ENCODE measurements around the gene TMEM117.
"Not testable (repeated sequence)": the region's sequence is repeated elsewhere in the genome, so short reads cannot be mapped to it uniquely, and the experiment has no call there.

Gene TMEM117

GRCh38 chr12:44370982-44371381 lies 535.1 kb downstream of the TMEM117 start:
- Histone ChIP-seq H3K79me2 (ENCODE audit: low read length) (no peaks in the 10 kb centered on the region), H3K4me2 (ENCODE audit: low read length) (no peak overlapping the region), H3K27ac (ENCODE audit: low read length) (no peak overlapping the region), H3K27me3 (ENCODE audit: low read depth, low read length) (no peaks in the 10 kb centered on the region), H3K4me1 (ENCODE audit: low read length) (no peaks in the 10 kb centered on the region), H3K9ac (ENCODE audit: low read length) (no peak overlapping the region), H3K9me3 (ENCODE audit: insufficient read depth, low read length) (no peaks in the 10 kb centered on the region), H3K36me3 (replicated peaks; ENCODE audit: low read depth, low read length) (no peaks in the 10 kb centered on the region), H2AFZ (ENCODE audit: low read depth, low read length) (no peak overlapping the region), H3K4me3 (ENCODE audit: low read length) (no peak overlapping the region), H4K20me1 (ENCODE audit: insufficient read depth, low read length) (no peaks in the 10 kb centered on the region)
- no peak for TF ChIP-seq EZH2phosphoT487 (IDR thresholded peaks at IDR 0.05; ENCODE audit: low read depth)
- TF ChIP-seq, protein P1, sequence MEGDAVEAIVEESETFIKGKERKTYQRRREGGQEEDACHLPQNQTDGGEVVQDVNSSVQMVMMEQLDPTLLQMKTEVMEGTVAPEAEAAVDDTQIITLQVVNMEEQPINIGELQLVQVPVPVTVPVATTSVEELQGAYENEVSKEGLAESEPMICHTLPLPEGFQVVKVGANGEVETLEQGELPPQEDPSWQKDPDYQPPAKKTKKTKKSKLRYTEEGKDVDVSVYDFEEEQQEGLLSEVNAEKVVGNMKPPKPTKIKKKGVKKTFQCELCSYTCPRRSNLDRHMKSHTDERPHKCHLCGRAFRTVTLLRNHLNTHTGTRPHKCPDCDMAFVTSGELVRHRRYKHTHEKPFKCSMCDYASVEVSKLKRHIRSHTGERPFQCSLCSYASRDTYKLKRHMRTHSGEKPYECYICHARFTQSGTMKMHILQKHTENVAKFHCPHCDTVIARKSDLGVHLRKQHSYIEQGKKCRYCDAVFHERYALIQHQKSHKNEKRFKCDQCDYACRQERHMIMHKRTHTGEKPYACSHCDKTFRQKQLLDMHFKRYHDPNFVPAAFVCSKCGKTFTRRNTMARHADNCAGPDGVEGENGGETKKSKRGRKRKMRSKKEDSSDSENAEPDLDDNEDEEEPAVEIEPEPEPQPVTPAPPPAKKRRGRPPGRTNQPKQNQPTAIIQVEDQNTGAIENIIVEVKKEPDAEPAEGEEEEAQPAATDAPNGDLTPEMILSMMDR (IDR thresholded peaks at IDR 0.05; ENCODE audit: low read depth, low read length): no peak

DNA sequence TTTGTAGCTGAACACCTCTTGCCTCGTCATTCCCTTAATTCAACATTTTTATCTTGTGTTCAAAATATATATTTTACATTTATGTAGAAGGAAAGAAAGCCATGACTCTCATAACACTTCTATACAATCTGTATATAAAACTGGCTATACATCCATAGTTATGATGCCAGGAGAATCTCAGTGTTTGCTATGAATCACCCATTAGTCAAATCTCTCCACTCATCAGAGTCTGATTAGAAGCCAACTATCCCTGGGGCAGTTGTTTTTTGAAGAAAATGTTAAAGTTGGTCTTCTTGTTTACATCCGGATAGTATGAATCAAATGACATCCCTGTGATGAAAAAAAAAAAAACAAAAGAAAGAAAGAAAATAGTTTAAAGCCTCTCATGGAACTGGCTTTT lies 536.4 kb downstream of the TMEM117 start:
- no peak overlapping the region for H3K27ac ChIP-seq (ENCODE audit: low read length)
- H2AFZ ChIP-seq (ENCODE audit: low read depth, low read length): no peak overlapping the region
- no peaks in the 10 kb centered on the region for H3K36me3 ChIP-seq (replicated peaks; ENCODE audit: low read depth, low read length)
- H3K79me2 ChIP-seq (ENCODE audit: low read length): no peaks in the 10 kb centered on the region
- H3K4me2 ChIP-seq (ENCODE audit: low read length): no peak overlapping the region
- H3K9ac ChIP-seq (ENCODE audit: low read length): no peak overlapping the region
- H4K20me1 ChIP-seq (ENCODE audit: insufficient read depth, low read length): no peaks in the 10 kb centered on the region
- no peak overlapping the region for H3K4me3 ChIP-seq (ENCODE audit: low read length)
- no peaks in the 10 kb centered on the region for H3K27me3 ChIP-seq (ENCODE audit: low read depth, low read length)
- TF ChIP-seq, protein P1 (IDR thresholded peaks at IDR 0.05; ENCODE audit: low read depth, low read length): no peak
- TF ChIP-seq EZH2phosphoT487 (IDR thresholded peaks at IDR 0.05; ENCODE audit: low read depth): no peak
- no peaks in the 10 kb centered on the region for H3K4me1 ChIP-seq (ENCODE audit: low read length)
- no peaks in the 10 kb centered on the region for H3K9me3 ChIP-seq (ENCODE audit: insufficient read depth, low read length)

DNA sequence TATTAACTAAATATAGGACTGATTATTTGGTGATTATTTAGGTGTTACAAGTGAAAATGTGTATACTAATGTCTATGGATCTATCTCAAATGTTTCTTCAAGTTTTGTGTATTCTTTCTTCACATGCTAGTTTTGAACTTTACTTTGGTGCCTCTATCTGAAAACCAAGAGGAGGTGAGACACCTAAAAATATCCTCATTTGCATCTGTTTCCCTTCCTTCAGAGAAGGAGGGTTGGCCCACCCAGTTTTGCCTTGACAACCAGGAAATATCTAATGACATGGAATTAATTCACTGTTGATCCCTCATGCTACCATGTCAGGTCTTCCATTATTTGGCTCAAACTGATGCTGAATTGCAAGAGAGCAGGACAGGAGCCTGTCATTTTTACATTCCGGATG lies 539.8 kb downstream of the TMEM117 start:
- Histone ChIP-seq H3K36me3 (replicated peaks; ENCODE audit: low read depth, low read length) (no peaks in the 10 kb centered on the region), H3K79me2 (ENCODE audit: low read length) (no peaks in the 10 kb centered on the region), H3K27ac (ENCODE audit: low read length) (no peak overlapping the region), H3K27me3 (ENCODE audit: low read depth, low read length) (no peaks in the 10 kb centered on the region), H3K4me3 (ENCODE audit: low read length) (no peak overlapping the region), H3K9ac (ENCODE audit: low read length) (no peak overlapping the region), H4K20me1 (ENCODE audit: insufficient read depth, low read length) (no peaks in the 10 kb centered on the region), H3K4me1 (ENCODE audit: low read length) (no peaks in the 10 kb centered on the region), H2AFZ (ENCODE audit: low read depth, low read length) (no peak overlapping the region), H3K4me2 (ENCODE audit: low read length) (no peak overlapping the region), H3K9me3 (ENCODE audit: insufficient read depth, low read length) (no peaks in the 10 kb centered on the region)
- no peak for TF ChIP-seq EZH2phosphoT487 (IDR thresholded peaks at IDR 0.05; ENCODE audit: low read depth)
- TF ChIP-seq, protein P1 (IDR thresholded peaks at IDR 0.05; ENCODE audit: low read depth, low read length): no peak

DNA sequence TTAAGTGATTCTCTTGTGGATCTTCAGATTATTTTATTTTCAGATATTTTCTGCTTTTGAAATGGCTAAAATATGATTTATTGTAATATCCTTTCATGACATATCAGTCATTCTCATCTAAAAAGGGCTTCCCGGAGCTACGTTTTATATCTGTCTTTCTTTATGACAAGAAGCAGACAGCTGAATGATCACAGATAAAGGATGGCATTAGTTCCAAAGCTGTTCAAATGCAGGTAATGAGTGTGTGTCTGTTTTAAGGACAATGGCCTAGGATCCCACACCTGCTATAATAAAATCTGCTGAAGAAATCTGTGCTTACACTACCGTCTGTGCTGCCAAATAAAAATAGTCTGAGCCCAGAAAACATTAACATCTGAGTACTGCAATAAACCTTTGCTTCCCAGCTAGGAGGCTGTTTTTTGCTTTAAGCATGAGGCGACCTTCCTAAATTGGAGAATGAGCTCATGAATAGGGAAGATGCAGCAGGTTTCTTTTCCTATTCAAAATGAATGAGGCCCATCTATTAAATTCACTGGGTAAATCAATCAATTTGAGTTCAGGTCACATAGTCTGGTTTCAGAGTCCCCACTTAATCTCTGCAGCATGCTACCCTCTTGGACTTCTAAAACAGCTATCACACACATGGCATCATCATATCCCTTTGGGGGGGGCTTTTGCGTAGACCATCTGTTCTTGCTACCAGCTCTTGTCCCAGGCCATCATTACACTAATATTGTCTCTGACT lies 541.7 kb downstream of the TMEM117 start:
- no peak overlapping the region for H2AFZ ChIP-seq (ENCODE audit: low read depth, low read length)
- H3K9ac ChIP-seq (ENCODE audit: low read length): no peak overlapping the region
- TF ChIP-seq EZH2phosphoT487 (IDR thresholded peaks at IDR 0.05; ENCODE audit: low read depth): no peak
- TF ChIP-seq, protein P1 (IDR thresholded peaks at IDR 0.05; ENCODE audit: low read depth, low read length): no peak

GRCh38 chr12:44379113-44379512 lies 543.2 kb downstream of the TMEM117 start:
- not testable (repeated sequence) for H3K36me3 ChIP-seq (replicated peaks; ENCODE audit: low read depth, low read length); H2AFZ ChIP-seq (ENCODE audit: low read depth, low read length); H3K4me2 ChIP-seq (ENCODE audit: low read length); H3K4me3 ChIP-seq (ENCODE audit: low read length); H3K9ac ChIP-seq (ENCODE audit: low read length); H3K4me1 ChIP-seq (ENCODE audit: low read length); H3K27me3 ChIP-seq (ENCODE audit: low read depth, low read length); H4K20me1 ChIP-seq (ENCODE audit: insufficient read depth, low read length); H3K9me3 ChIP-seq (ENCODE audit: insufficient read depth, low read length); H3K27ac ChIP-seq (ENCODE audit: low read length); H3K79me2 ChIP-seq (ENCODE audit: low read length)

More for the DNA sequence above, 541.7 kb downstream of the TMEM117 start:
- Histone ChIP-seq H3K79me2 (ENCODE audit: low read length) (no peaks in the 10 kb centered on the region), H3K36me3 (replicated peaks; ENCODE audit: low read depth, low read length) (no peaks in the 10 kb centered on the region), H3K27me3 (ENCODE audit: low read depth, low read length) (no peaks in the 10 kb centered on the region), H3K4me3 (ENCODE audit: low read length) (no peak overlapping the region), H3K4me1 (ENCODE audit: low read length) (no peaks in the 10 kb centered on the region), H3K4me2 (ENCODE audit: low read length) (no peak overlapping the region), H3K9me3 (ENCODE audit: insufficient read depth, low read length) (no peaks in the 10 kb centered on the region), H3K27ac (ENCODE audit: low read length) (no peak overlapping the region), H4K20me1 (ENCODE audit: insufficient read depth, low read length) (no peaks in the 10 kb centered on the region)
